Neural progenitor cell (in vitro differentiated cells): ENCODE results near the gene PPP1R37. TPM values are rescaled to one million over a fixed set of nuclear protein-coding genes. Genes with fewer than 3 reads are reported as not detected.

Experiments
- DNase-seq: peaks from one replicate; pipeline ENCODE4 v3.0.0-alpha.2; 2016; ENCODE audit warnings: low spot score
- H2AFZ ChIP-seq: fragments of 200-600 bp; sonication (generic); replicated peaks from 2 replicates; pipeline ENCODE4 v1.6.1; 2016; ENCODE audit warnings: antibody characterized with exemption
- H3F3A ChIP-seq: fragments of 200-600 bp; sonication (generic); 2 replicates; pipeline ENCODE4 v1.6.1; 2016; ENCODE audit warnings: antibody characterized with exemption, low read depth
- H3K27ac ChIP-seq: fragments of 200-600 bp; sonication (generic); 2 replicates; pipeline ENCODE4 v1.5.1; 2016; ENCODE audit warnings: mild to moderate bottlenecking
- H3K27me3 ChIP-seq: fragments of 200-600 bp; sonication (generic); 2 replicates; pipeline ENCODE4 v1.6.1; 2016; ENCODE audit warnings: mild to moderate bottlenecking, moderate library complexity
- H3K36me3 ChIP-seq: fragments of 200-600 bp; sonication (generic); 2 replicates; pipeline ENCODE4 v1.5.1; 2016
- H3K4me1 ChIP-seq: fragments of 200-600 bp; sonication (generic); 2 replicates; pipeline ENCODE4 v1.6.1; 2016; ENCODE audit warnings: mixed run types
- H3K4me2 ChIP-seq: fragments of 200-600 bp; sonication (generic); 2 replicates; pipeline ENCODE4 v1.6.1; 2016
- H3K4me3 ChIP-seq: fragments of 200-600 bp; sonication (generic); 2 replicates; pipeline ENCODE4 v1.5.1; 2016
- H3K79me2 ChIP-seq: fragments of 200-600 bp; sonication (generic); 2 replicates; pipeline ENCODE4 v1.6.1; 2016; ENCODE audit warnings: low read depth
- H3K9ac ChIP-seq: fragments of 200-600 bp; sonication (generic); 2 replicates; pipeline ENCODE4 v1.6.1; 2016
- H3K9me3 ChIP-seq: fragments of 200-600 bp; sonication (generic); 2 replicates; pipeline ENCODE4 v1.5.1; 2016; ENCODE audit warnings: low read depth
- H4K20me1 ChIP-seq: fragments of 200-600 bp; sonication (generic); 2 replicates; pipeline ENCODE4 v1.6.1; 2016; ENCODE audit warnings: low read depth
- H3K27ac Mint-ChIP-seq: 3 replicates; pipeline ENCODE4 v1.8.0; 2021; ENCODE audit warnings: mixed read lengths
- H3K27me3 Mint-ChIP-seq: 2 replicates; pipeline ENCODE4 v1.8.0; 2022; ENCODE audit warnings: low read depth, mild to moderate bottlenecking, inconsistent platforms, moderate library complexity, mixed read lengths; ENCODE audit not compliant: insufficient read depth
- H3K36me3 Mint-ChIP-seq: 3 replicates; pipeline ENCODE4 v1.8.0; 2021; ENCODE audit warnings: mixed read lengths
- H3K4me1 Mint-ChIP-seq: 3 replicates; pipeline ENCODE4 v1.8.0; 2021; ENCODE audit warnings: mixed read lengths
- H3K4me3 Mint-ChIP-seq: 3 replicates; pipeline ENCODE4 v1.8.0; 2021; ENCODE audit warnings: mild to moderate bottlenecking, moderate library complexity, mixed read lengths
- H3K9me3 Mint-ChIP-seq: 3 replicates; pipeline ENCODE4 v1.8.0; 2020; ENCODE audit warnings: mixed read lengths
- EZH2 ChIP-seq: fragments of 200-600 bp; sonication (generic); IDR thresholded peaks from 2 replicates; pipeline ENCODE4 v1.6.1; 2017; ENCODE audit warnings: antibody characterized with exemption, mild to moderate bottlenecking, moderate library complexity
- EZH2phosphoT487 ChIP-seq: fragments of 200-600 bp; sonication (generic); IDR thresholded peaks from 2 replicates; pipeline ENCODE4 v1.6.1; 2017; ENCODE audit warnings: antibody characterized with exemption
- total RNA-seq: library from RNA; depleted of rRNA; stranded (reverse); fragments of >200 nt; gene quantifications from 2 replicates; pipeline ENCODE4 v1.2.3, GENCODE V29; 2015; ENCODE audit warnings: low replicate concordance
- TF ChIP-seq, protein P1 (sequence below): fragments of 200-600 bp; sonication (generic); IDR thresholded peaks from 2 replicates; pipeline ENCODE4 v1.5.1; 2017; ENCODE audit warnings: antibody characterized with exemption, mild to moderate bottlenecking

PPP1R37 gene
- total RNA-seq, 1 donor from 2014 or later, result 8.1 TPM

DNA sequence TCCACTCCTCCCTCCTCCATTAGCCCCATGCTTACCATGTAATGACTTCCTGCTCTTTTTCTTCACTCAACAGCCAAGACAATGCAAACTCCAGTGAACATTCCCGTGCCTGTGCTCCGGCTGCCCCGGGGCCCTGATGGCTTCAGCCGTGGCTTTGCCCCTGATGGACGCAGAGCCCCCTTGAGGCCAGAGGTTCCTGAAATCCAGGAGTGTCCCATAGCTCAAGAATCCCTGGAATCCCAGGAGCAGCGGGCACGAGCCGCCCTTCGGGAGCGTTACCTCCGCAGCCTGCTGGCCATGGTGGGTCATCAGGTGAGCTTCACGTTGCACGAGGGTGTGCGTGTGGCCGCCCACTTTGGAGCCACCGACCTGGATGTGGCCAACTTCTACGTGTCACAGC, 2.9 kb upstream of the PPP1R37 start:
- Mint-ChIP-seq H3K27ac (no peak overlapping the region), H3K4me1 (peaks cover 30% of the 10 kb centered on the region), H3K36me3 (peaks cover 14% of the 10 kb centered on the region), H3K27me3 (peaks cover 8% of the 10 kb centered on the region), H3K9me3 (no peaks in the 10 kb centered on the region), H3K4me3 (peak overlapping the region; percentile 58)
- Histone ChIP-seq H4K20me1 (peaks cover 23% of the 10 kb centered on the region), H3K79me2 (peaks cover 29% of the 10 kb centered on the region), H3K9me3 (no peaks in the 10 kb centered on the region), H3K36me3 (no peaks in the 10 kb centered on the region), H3K4me2 (no peak overlapping the region), H3K27ac (no peak overlapping the region), H2AFZ (no peak overlapping the region), H3K9ac (no peak overlapping the region), H3K4me1 (peaks cover 17% of the 10 kb centered on the region), H3F3A (peaks cover 30% of the 10 kb centered on the region), H3K4me3 (no peak overlapping the region), H3K27me3 (no peaks in the 10 kb centered on the region)
- TF ChIP-seq EZH2phosphoT487 (no peak), EZH2 (no peak)
- TF ChIP-seq, protein P1, sequence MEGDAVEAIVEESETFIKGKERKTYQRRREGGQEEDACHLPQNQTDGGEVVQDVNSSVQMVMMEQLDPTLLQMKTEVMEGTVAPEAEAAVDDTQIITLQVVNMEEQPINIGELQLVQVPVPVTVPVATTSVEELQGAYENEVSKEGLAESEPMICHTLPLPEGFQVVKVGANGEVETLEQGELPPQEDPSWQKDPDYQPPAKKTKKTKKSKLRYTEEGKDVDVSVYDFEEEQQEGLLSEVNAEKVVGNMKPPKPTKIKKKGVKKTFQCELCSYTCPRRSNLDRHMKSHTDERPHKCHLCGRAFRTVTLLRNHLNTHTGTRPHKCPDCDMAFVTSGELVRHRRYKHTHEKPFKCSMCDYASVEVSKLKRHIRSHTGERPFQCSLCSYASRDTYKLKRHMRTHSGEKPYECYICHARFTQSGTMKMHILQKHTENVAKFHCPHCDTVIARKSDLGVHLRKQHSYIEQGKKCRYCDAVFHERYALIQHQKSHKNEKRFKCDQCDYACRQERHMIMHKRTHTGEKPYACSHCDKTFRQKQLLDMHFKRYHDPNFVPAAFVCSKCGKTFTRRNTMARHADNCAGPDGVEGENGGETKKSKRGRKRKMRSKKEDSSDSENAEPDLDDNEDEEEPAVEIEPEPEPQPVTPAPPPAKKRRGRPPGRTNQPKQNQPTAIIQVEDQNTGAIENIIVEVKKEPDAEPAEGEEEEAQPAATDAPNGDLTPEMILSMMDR, result no peak
- no peak for DNase-seq

DNA sequence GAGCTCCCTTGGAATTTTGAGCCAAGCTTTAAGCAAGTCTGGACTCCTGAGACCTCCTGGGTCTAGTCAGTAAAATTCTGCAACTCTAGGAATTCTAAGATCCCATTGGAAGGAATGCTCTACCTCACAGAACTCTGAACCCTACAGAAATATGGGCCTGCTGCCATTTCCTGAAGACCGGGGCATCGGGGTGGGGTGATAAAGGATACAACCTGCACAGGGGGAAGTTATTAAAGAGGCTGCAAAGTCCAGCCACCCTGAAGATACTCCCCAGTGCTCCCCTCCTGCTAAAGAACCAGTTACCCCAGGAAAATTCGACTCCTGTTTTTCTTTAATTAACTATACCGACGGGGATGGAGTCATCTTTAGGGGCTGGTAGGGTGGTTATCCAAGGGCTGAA, 2.4 kb upstream of the PPP1R37 start:
- Histone ChIP-seq H3K4me2 (peak overlapping the region; percentile 73), H2AFZ (no peak overlapping the region), H3K4me1 (peaks cover 17% of the 10 kb centered on the region), H3K4me3 (peak overlapping the region; percentile 97), H3K79me2 (peaks cover 30% of the 10 kb centered on the region), H3K9me3 (no peaks in the 10 kb centered on the region), H3K27ac (peak overlapping the region; percentile 19), H3K36me3 (no peaks in the 10 kb centered on the region), H3F3A (peaks cover 30% of the 10 kb centered on the region), H3K9ac (no peak overlapping the region), H3K27me3 (no peaks in the 10 kb centered on the region), H4K20me1 (peaks cover 29% of the 10 kb centered on the region)
- Mint-ChIP-seq H3K4me3 (peak overlapping the region; percentile 92), H3K9me3 (no peaks in the 10 kb centered on the region), H3K27ac (no peak overlapping the region), H3K4me1 (peaks cover 30% of the 10 kb centered on the region), H3K36me3 (peaks cover 12% of the 10 kb centered on the region), H3K27me3 (peaks cover 8% of the 10 kb centered on the region)
- no peak for DNase-seq
- no peak for TF ChIP-seq EZH2phosphoT487
- TF ChIP-seq, protein P1, result no peak
- no peak for TF ChIP-seq EZH2

DNA sequence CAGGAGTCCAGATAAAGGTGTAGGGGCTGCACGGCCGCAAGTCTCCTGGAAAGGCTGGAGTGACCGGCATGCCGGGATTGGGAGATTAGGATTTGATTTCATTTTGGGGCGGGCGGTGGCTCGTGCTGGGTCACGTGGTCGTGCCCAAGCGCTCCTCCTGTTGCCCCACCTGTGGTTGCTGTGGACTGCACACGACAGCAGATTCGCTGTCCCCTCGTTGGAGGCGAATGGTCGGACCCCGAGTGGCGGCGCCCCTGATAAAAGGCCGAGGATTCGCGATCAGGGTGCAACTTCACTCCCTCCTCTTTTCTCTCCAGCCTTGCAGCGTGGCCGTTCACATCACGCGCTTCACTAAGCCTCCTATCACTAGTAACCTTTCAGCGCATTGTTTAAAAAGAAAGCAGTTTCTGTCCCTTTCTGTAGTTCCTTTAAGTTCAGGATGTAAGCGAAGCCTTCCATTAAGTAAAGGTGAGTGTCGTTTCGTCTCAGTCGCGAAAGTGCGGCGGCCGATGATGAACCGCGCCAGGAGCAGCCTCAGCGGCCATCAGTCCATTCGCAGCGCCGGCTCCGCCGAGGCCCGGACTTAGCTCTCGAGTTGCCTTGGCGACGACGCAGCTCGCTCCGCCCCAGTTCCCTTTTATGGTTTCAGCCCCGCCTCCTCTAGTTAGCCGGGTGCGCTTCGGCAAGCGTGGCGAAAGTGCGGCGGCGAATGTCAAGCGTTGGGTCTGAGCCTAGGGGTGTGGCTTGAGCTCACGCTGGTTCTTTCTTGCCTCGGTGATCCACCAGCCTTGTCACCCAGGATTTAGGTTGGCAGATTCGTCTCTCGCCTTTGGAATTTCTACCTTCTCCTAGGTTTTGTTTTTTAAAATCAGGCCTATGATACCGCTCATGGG, 1.7 kb upstream of the PPP1R37 start:
- Histone ChIP-seq H4K20me1 (peaks cover 36% of the 10 kb centered on the region), H3K4me1 (peaks cover 17% of the 10 kb centered on the region), H3F3A (peaks cover 30% of the 10 kb centered on the region), H3K27me3 (no peaks in the 10 kb centered on the region), H2AFZ (peak overlapping the region; percentile 86), H3K9ac (peak overlapping the region; percentile 97), H3K79me2 (peaks cover 37% of the 10 kb centered on the region), H3K4me2 (peak overlapping the region; percentile 100), H3K36me3 (no peaks in the 10 kb centered on the region), H3K4me3 (peak overlapping the region; percentile 97), H3K9me3 (no peaks in the 10 kb centered on the region), H3K27ac (peak overlapping the region; percentile 19)
- Mint-ChIP-seq H3K9me3 (no peaks in the 10 kb centered on the region), H3K36me3 (peaks cover 16% of the 10 kb centered on the region), H3K27ac (peak overlapping the region; percentile 100), H3K4me3 (peak overlapping the region; percentile 92), H3K4me1 (peaks cover 37% of the 10 kb centered on the region), H3K27me3 (peaks cover 8% of the 10 kb centered on the region)
- peak; percentile 100 for DNase-seq
- TF ChIP-seq, protein P1, result no peak
- no peak for TF ChIP-seq EZH2
- no peak for TF ChIP-seq EZH2phosphoT487
